Fibroblast of the aortic adventitia (primary cell): ENCODE results near the gene KANSL3. TPM values are rescaled to one million over a fixed set of nuclear protein-coding genes. Genes with fewer than 3 reads are reported as not detected.

Experiments
- DNase-seq: peaks from one replicate; pipeline ENCODE4 v3.0.0-alpha.2; 2010; ENCODE audit warnings: low read depth
- H3K4me3 ChIP-seq: 2 replicates; pipeline ENCODE4 v1.5.1; 2011; ENCODE audit warnings: low read depth, mild to moderate bottlenecking, control low read depth, low read length, moderate library complexity
- CTCF ChIP-seq: IDR thresholded peaks from 2 replicates; pipeline ENCODE4 v1.5.1; 2011; ENCODE audit warnings: mild to moderate bottlenecking, low read length, control low read depth, inconsistent platforms; ENCODE audit not compliant: insufficient read depth
- total RNA-seq: library from RNA; depleted of rRNA; stranded (reverse); fragments of >200 nt; gene quantifications from 2 replicates; pipeline ENCODE4 v1.2.3, GENCODE V29; 2012; ENCODE audit warnings: low replicate concordance

The KANSL3 gene
- total RNA-seq, 1 donor = 45.6 TPM

- H3K4me3 ChIP-seq = peak overlapping the region; percentile 80
- TF ChIP-seq CTCF = no peak
- peak; percentile 92 for DNase-seq
These were observed 548 bp downstream of the KANSL3 start for GRCh38 chr2:96637385-96638143.

- H3K4me3 ChIP-seq = peak overlapping the region; percentile 80
- peak; percentile 55 for DNase-seq
- TF ChIP-seq CTCF = no peak
These were observed 1.5 kb downstream of the KANSL3 start for GRCh38 chr2:96636551-96637171.

- no peak for TF ChIP-seq CTCF
- H3K4me3 ChIP-seq = no peak overlapping the region
- no peak for DNase-seq
These were observed 4.5 kb downstream of the KANSL3 start for GRCh38 chr2:96633641-96634040.

GRCh38 chr2:96631804-96632435, 6.2 kb downstream of the KANSL3 start:
- DNase-seq = peak; percentile 81
- H3K4me3 ChIP-seq = no peak overlapping the region

GRCh38 chr2:96626553-96626942, 11.6 kb downstream of the KANSL3 start:
- no peak for TF ChIP-seq CTCF
- DNase-seq = no peak
- no peak overlapping the region for H3K4me3 ChIP-seq

More at GRCh38 chr2:96631804-96632435, 6.2 kb downstream of the KANSL3 start:
- TF ChIP-seq CTCF = no peak

GRCh38 chr2:96625571-96626552, 12.2 kb downstream of the KANSL3 start:
- peak; percentile 64 for DNase-seq
- no peak for TF ChIP-seq CTCF
- no peak overlapping the region for H3K4me3 ChIP-seq
